ENCODE data around the gene SH3PXD2A. TPM values are rescaled to one million over a fixed set of nuclear protein-coding genes. Genes with fewer than 3 reads are reported as not detected.

SH3PXD2A gene
- total and polyA plus RNA-seq, 2 donors (not counting 1 experiment from before 2014, with no cell fraction given) = 3.2 to 33.5 TPM

DNA sequence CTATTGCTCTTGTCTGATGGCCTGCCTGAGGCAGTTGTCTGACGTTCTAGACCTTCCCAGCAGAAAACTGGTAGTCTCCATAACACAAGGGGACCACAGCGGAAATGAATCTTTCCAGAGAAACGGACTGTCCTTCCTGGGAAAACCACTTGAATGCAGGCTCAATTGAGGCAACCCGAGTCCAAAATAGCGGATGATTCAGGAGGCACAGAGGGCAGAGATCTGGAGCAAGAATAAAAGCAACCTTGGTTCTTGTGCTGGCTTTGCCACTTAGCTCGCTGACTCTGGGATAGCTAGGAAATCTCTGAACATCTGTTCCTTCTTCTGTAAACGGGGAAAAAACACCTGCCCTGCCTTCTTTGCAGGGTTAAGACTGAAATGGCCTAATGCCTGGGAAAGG lies 183.0 kb downstream of the SH3PXD2A start:
- no peak overlapping the region for H3K27ac Mint-ChIP-seq
- no peak for DNase-seq
- Histone ChIP-seq H3K79me2 (ENCODE audit: control insufficient read depth, insufficient read depth, low read length) (no peaks in the 10 kb centered on the region), H3K9me3 (ENCODE audit: control extremely low read depth in 1 of 3, control insufficient read depth in 2 of 3, insufficient read depth in 1 of 3, low read length in 2 of 3) (peaks cover 0 to 10% (median 0%) of the 10 kb centered on the region in 3 donors), H3K36me3 (replicated peaks in 1 of 2; ENCODE audit: control extremely low read depth in 1 of 2, control insufficient read depth in 1 of 2, extremely low read depth in 1 of 2, insufficient read depth in 2 of 2, low read length in 1 of 2) (no peaks in the 10 kb centered on the region), H2AFZ (ENCODE audit: insufficient read depth, low read depth, low read length, poor library complexity, severe bottlenecking) (no peak overlapping the region), H3K4me2 (replicated peaks; ENCODE audit: low read depth, low read length, poor library complexity, severe bottlenecking) (no peak overlapping the region), H3K27ac (ENCODE audit: low read length in 2 of 2) (no peak overlapping the region), H3K4me3 (ENCODE audit: control extremely low read depth in 1 of 5, extremely low read depth in 1 of 5, insufficient read depth in 1 of 5, low read depth in 2 of 5, low read length in 4 of 5) (no peak overlapping the region), H3K27me3 (replicated peaks in 1 of 4; ENCODE audit: control extremely low read depth in 1 of 4, control insufficient read depth in 3 of 4, insufficient read depth in 4 of 4, low read length in 3 of 4) (peaks cover 0 to 3% (median 0%) of the 10 kb centered on the region in 4 experiments), H3K9ac (ENCODE audit: low read length) (no peak overlapping the region), H4K20me1 (ENCODE audit: control insufficient read depth, insufficient read depth, low read length, poor library complexity, severe bottlenecking) (peaks cover 5% of the 10 kb centered on the region), H3K4me1 (ENCODE audit: control insufficient read depth in 2 of 2, insufficient read depth in 2 of 2, low read length in 2 of 2) (peaks cover 9 to 12% of the 10 kb centered on the region in 2 donors)
- intact Hi-C loops (cut with micrococcal nuclease) = no loop called here
- H3K27me3 Mint-ChIP-seq = no peaks in the 10 kb centered on the region
- ChIA-PET POLR2A (no interaction called here), CTCF (interaction anchor here (0.6 to 1.5 kb wide), 2 partner anchors 28 to 40 kb away, joined by 3 to 4 read pairs; no protein-coding TSS in a partner anchor)
- peaks cover 16% of the 10 kb centered on the region for H3K4me1 Mint-ChIP-seq
- TF ChIP-seq EZH2 (IDR thresholded peaks at IDR 0.05; ENCODE audit: borderline replicate concordance, insufficient read depth, low read depth, low read length, poor library complexity, severe bottlenecking) = no peak
- TF ChIP-seq, protein P1, sequence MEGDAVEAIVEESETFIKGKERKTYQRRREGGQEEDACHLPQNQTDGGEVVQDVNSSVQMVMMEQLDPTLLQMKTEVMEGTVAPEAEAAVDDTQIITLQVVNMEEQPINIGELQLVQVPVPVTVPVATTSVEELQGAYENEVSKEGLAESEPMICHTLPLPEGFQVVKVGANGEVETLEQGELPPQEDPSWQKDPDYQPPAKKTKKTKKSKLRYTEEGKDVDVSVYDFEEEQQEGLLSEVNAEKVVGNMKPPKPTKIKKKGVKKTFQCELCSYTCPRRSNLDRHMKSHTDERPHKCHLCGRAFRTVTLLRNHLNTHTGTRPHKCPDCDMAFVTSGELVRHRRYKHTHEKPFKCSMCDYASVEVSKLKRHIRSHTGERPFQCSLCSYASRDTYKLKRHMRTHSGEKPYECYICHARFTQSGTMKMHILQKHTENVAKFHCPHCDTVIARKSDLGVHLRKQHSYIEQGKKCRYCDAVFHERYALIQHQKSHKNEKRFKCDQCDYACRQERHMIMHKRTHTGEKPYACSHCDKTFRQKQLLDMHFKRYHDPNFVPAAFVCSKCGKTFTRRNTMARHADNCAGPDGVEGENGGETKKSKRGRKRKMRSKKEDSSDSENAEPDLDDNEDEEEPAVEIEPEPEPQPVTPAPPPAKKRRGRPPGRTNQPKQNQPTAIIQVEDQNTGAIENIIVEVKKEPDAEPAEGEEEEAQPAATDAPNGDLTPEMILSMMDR (IDR thresholded peaks at IDR 0.05) = no peak
- WGBS (ENCODE audit: insufficient coverage) = 87% methylated on average over 7 of the region's 7 CpGs
- H3K4me3 Mint-ChIP-seq = no peak overlapping the region
- H3K9me3 Mint-ChIP-seq (ENCODE audit: insufficient read depth) = no peaks in the 10 kb centered on the region
- ATAC-seq (ENCODE audit: low read depth) = no peak

DNA sequence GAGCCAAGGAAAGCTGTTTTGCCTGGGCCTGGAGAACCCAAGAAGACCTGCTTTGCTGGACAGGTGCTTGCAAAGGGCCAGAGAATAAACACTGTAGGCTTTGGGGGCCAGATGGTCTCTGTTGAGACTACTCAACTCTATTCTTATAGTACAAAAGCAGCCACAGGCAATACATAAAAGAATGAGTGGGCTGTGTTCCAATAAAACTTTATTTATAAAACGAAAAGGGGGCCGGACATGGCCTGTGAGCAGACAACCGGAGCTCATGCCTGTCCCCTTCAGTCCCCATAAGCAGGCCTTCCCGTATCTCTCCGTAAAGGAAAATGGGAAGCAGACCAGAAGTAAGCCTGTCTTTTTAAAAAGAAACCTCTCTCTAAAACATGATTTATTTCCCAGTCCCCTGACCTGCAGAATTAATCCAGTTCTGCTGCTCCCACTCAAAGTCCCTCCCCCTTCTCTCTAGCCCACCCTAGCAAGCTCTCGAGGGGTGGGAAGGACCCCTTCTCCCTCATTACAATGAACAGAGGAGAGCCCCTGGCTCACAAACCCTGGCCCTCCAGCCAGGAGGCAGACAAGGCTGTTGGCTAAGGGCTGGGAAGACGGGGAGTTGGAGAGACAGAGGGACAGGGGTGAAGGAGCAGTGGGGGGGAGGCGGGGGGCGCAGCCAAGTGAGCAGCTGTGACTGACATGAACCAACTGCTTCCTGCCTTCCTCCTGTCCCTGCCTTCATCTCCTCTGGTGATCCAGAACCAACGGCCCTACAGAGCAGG lies 184.1 kb downstream of the SH3PXD2A start:
- H2AFZ ChIP-seq (ENCODE audit: insufficient read depth, low read depth, low read length, poor library complexity, severe bottlenecking) = no peak overlapping the region
- intact Hi-C loops (cut with micrococcal nuclease) = no loop called here
- Mint-ChIP-seq H3K4me3 (no peak overlapping the region), H3K4me1 (peaks cover 11% of the 10 kb centered on the region), H3K9me3 (ENCODE audit: insufficient read depth) (no peaks in the 10 kb centered on the region), H3K27me3 (no peaks in the 10 kb centered on the region), H3K27ac (no peak overlapping the region)
- H3K27ac ChIP-seq (ENCODE audit: low read length in 2 of 2) = no peak overlapping the region
- DNase-seq = no peak
- ChIA-PET POLR2A (no interaction called here), CTCF (no interaction called here)
- whole genome bisulfite sequencing (ENCODE audit: insufficient coverage) = 83% methylated on average over 9 of the region's 10 CpGs
- H3K4me2 ChIP-seq (replicated peaks; ENCODE audit: low read depth, low read length, poor library complexity, severe bottlenecking) = no peak overlapping the region
- H3K9me3 ChIP-seq (ENCODE audit: control extremely low read depth in 1 of 3, control insufficient read depth in 2 of 3, insufficient read depth in 1 of 3, low read length in 2 of 3) = peaks cover 0 to 10% (median 0%) of the 10 kb centered on the region in 3 donors
- H3K4me1 ChIP-seq (ENCODE audit: control insufficient read depth in 2 of 2, insufficient read depth in 2 of 2, low read length in 2 of 2) = peaks cover 9 to 11% of the 10 kb centered on the region in 2 donors
- H4K20me1 ChIP-seq (ENCODE audit: control insufficient read depth, insufficient read depth, low read length, poor library complexity, severe bottlenecking) = peaks cover 5% of the 10 kb centered on the region
- peaks cover 0 to 3% (median 0%) of the 10 kb centered on the region in 4 experiments for H3K27me3 ChIP-seq (replicated peaks in 1 of 4; ENCODE audit: control extremely low read depth in 1 of 4, control insufficient read depth in 3 of 4, insufficient read depth in 4 of 4, low read length in 3 of 4)
- no peaks in the 10 kb centered on the region for H3K36me3 ChIP-seq (replicated peaks in 1 of 2; ENCODE audit: control extremely low read depth in 1 of 2, control insufficient read depth in 1 of 2, extremely low read depth in 1 of 2, insufficient read depth in 2 of 2, low read length in 1 of 2)
- TF ChIP-seq, protein P1 (IDR thresholded peaks at IDR 0.05) = no peak
- no peak for TF ChIP-seq EZH2 (IDR thresholded peaks at IDR 0.05; ENCODE audit: borderline replicate concordance, insufficient read depth, low read depth, low read length, poor library complexity, severe bottlenecking)
- no peak for ATAC-seq (ENCODE audit: low read depth)
- no peak overlapping the region for H3K4me3 ChIP-seq (ENCODE audit: control extremely low read depth in 1 of 5, extremely low read depth in 1 of 5, insufficient read depth in 1 of 5, low read depth in 2 of 5, low read length in 4 of 5)
- no peak overlapping the region for H3K9ac ChIP-seq (ENCODE audit: low read length)
- no peaks in the 10 kb centered on the region for H3K79me2 ChIP-seq (ENCODE audit: control insufficient read depth, insufficient read depth, low read length)
